H9 (cell line): Measurements from ENCODE around the gene VPS13C. TPM values are rescaled to one million over a fixed set of nuclear protein-coding genes. Genes with fewer than 3 reads are reported as not detected.

ENCODE experiments used
- DNase-seq: peaks from one replicate; pipeline ENCODE4 v3.0.0-alpha.2; 2017
- H2AFZ ChIP-seq: one replicate; pipeline ENCODE4 v1.6.1; 2013; ENCODE audit warnings: mild to moderate bottlenecking, low read length, control low read depth, moderate library complexity
- H2AK5ac ChIP-seq: 2 replicates; pipeline ENCODE4 v1.6.1; 2013; ENCODE audit warnings: low read length, control low read depth, mixed read lengths; ENCODE audit not compliant: insufficient read length
- H2BK120ac ChIP-seq: one replicate; pipeline ENCODE4 v1.6.1; 2013; ENCODE audit warnings: low read depth, mild to moderate bottlenecking, low read length, control low read depth, inconsistent platforms; ENCODE audit not compliant: poor library complexity, severe bottlenecking
- H2BK12ac ChIP-seq: 2 replicates; pipeline ENCODE4 v1.6.1; 2013; ENCODE audit warnings: low read length, control low read depth, mixed read lengths, low read depth; ENCODE audit not compliant: insufficient read length
- H2BK15ac ChIP-seq: 2 replicates; pipeline ENCODE4 v1.6.1; 2013; ENCODE audit warnings: low read depth, low read length, control low read depth
- H2BK20ac ChIP-seq: one replicate; pipeline ENCODE4 v1.6.1; 2013; ENCODE audit warnings: low read depth, mild to moderate bottlenecking, low read length, control low read depth, inconsistent platforms; ENCODE audit not compliant: poor library complexity, severe bottlenecking
- H2BK5ac ChIP-seq: 2 replicates; pipeline ENCODE4 v1.6.1; 2013; ENCODE audit warnings: low read length, control low read depth, mixed read lengths; ENCODE audit not compliant: insufficient read length
- H3K14ac ChIP-seq: 2 replicates; pipeline ENCODE4 v1.6.1; 2013; ENCODE audit warnings: low read length, control low read depth; ENCODE audit not compliant: insufficient read depth
- H3K18ac ChIP-seq: 2 replicates; pipeline ENCODE4 v1.6.1; 2013; ENCODE audit warnings: low read depth, mild to moderate bottlenecking, mixed read lengths, low read length, control low read depth; ENCODE audit not compliant: insufficient read length
- H3K23ac ChIP-seq: 2 replicates; pipeline ENCODE4 v1.6.1; 2013; ENCODE audit warnings: low read length, control low read depth, mixed read lengths, low read depth; ENCODE audit not compliant: insufficient read length
- H3K23me2 ChIP-seq: 2 replicates; pipeline ENCODE4 v1.6.1; 2013; ENCODE audit warnings: low read depth, mild to moderate bottlenecking, mixed read lengths, low read length, control low read depth; ENCODE audit not compliant: insufficient read length, poor library complexity, severe bottlenecking
- H3K27ac ChIP-seq: 2 replicates; pipeline ENCODE4 v1.5.1; 2013; ENCODE audit warnings: low read length, control low read depth, mixed read lengths, low read depth; ENCODE audit not compliant: insufficient read length
- H3K27me3 ChIP-seq: 2 replicates; pipeline ENCODE4 v1.6.1; 2013; ENCODE audit warnings: low read length, control low read depth, inconsistent platforms; ENCODE audit not compliant: insufficient read depth
- H3K4ac ChIP-seq: 2 replicates; pipeline ENCODE4 v1.6.1; 2013; ENCODE audit warnings: low read depth, mild to moderate bottlenecking, control low read depth, inconsistent platforms, low read length, moderate library complexity
- H3K4me1 ChIP-seq: 2 replicates; pipeline ENCODE4 v1.6.1; 2013; ENCODE audit warnings: low read length, control low read depth, inconsistent platforms; ENCODE audit not compliant: insufficient read depth
- H3K4me2 ChIP-seq: 2 replicates; pipeline ENCODE4 v1.6.1; 2013; ENCODE audit warnings: low read length, control low read depth, mixed read lengths; ENCODE audit not compliant: insufficient read length, insufficient read depth
- H3K56ac ChIP-seq: 2 replicates; pipeline ENCODE4 v1.6.1; 2013; ENCODE audit warnings: low read depth, mild to moderate bottlenecking, mixed read lengths, low read length, control low read depth; ENCODE audit not compliant: insufficient read length
- H3K79me1 ChIP-seq: 2 replicates; pipeline ENCODE4 v1.6.1; 2013; ENCODE audit warnings: low read depth, mild to moderate bottlenecking, moderate library complexity, low read length, control low read depth, inconsistent platforms; ENCODE audit not compliant: insufficient read depth, poor library complexity, severe bottlenecking
- H3K79me2 ChIP-seq: 2 replicates; pipeline ENCODE4 v1.6.1; 2013; ENCODE audit warnings: low read length, control low read depth, inconsistent platforms; ENCODE audit not compliant: insufficient read depth
- H3K9ac ChIP-seq: 2 replicates; pipeline ENCODE4 v1.6.1; 2013; ENCODE audit warnings: low read length, control low read depth, mixed read lengths; ENCODE audit not compliant: insufficient read length; ENCODE audit errors: extremely low read depth
- H3K9me3 ChIP-seq: one replicate; pipeline ENCODE4 v1.6.1; 2013; ENCODE audit warnings: low read depth, low read length, inconsistent platforms; ENCODE audit not compliant: control insufficient read depth
- H3T11ph ChIP-seq: one replicate; pipeline ENCODE4 v1.6.1; 2013; ENCODE audit warnings: mild to moderate bottlenecking, low read length, control low read depth, inconsistent platforms
- H4K20me1 ChIP-seq: one replicate; pipeline ENCODE4 v1.6.1; 2013; ENCODE audit not compliant: control insufficient read depth, insufficient read length, insufficient read depth
- H4K5ac ChIP-seq: 2 replicates; pipeline ENCODE4 v1.6.1; 2013; ENCODE audit warnings: low read depth, mild to moderate bottlenecking, mixed read lengths, low read length, control low read depth; ENCODE audit not compliant: insufficient read length
- H4K8ac ChIP-seq: replicated peaks from 2 replicates; pipeline ENCODE4 v1.6.1; 2013; ENCODE audit warnings: low read length, control low read depth, mixed read lengths, low read depth; ENCODE audit not compliant: insufficient read length
- H4K91ac ChIP-seq: 2 replicates; pipeline ENCODE4 v1.6.1; 2013; ENCODE audit warnings: low read depth, mild to moderate bottlenecking, moderate library complexity, mixed read lengths, low read length, control low read depth; ENCODE audit not compliant: insufficient read length
- H3K27ac Mint-ChIP-seq, 3 experiments: 2 replicates in 2 of 3; 3 replicates in 1 of 3; pipeline ENCODE4 v1.8.0; 2020 to 2021; ENCODE audit warnings: mixed read lengths in 3 of 3, mild to moderate bottlenecking in 1 of 3, moderate library complexity in 1 of 3
- H3K27me3 Mint-ChIP-seq: 2 replicates; pipeline ENCODE4 v1.8.0; 2021; ENCODE audit warnings: low read depth, mild to moderate bottlenecking, moderate library complexity, mixed read lengths
- H3K36me3 Mint-ChIP-seq, 3 experiments: 2 replicates in 2 of 3; 3 replicates in 1 of 3; pipeline ENCODE4 v1.8.0; 2020 to 2021; ENCODE audit warnings: low read depth in 3 of 3, mixed read lengths in 3 of 3; ENCODE audit not compliant: insufficient read depth in 1 of 3
- H3K4me1 Mint-ChIP-seq, 2 experiments: 2 replicates each; pipeline ENCODE4 v1.8.0; 2020; ENCODE audit warnings: mixed read lengths in 2 of 2
- H3K4me3 Mint-ChIP-seq, 2 experiments: 2 replicates in 1 of 2; 3 replicates in 1 of 2; pipeline ENCODE4 v1.8.0; 2020 to 2021; ENCODE audit warnings: mild to moderate bottlenecking in 2 of 2, mixed read lengths in 2 of 2, moderate library complexity in 1 of 2
- H3K9me3 Mint-ChIP-seq, 2 experiments: 2 replicates in 1 of 2; 3 replicates in 1 of 2; pipeline ENCODE4 v1.8.0; 2020; ENCODE audit warnings: mild to moderate bottlenecking in 2 of 2, mixed read lengths in 2 of 2, moderate library complexity in 1 of 2
- WGBS: extraction: QIAGEN DNeasy Blood & Tissue Kit; methylation state at CpG from one replicate; pipeline ENCODE4 v1.1.7; 2013; ENCODE audit warnings: missing lambda C conversion rate, low lambda C conversion rate, mixed read lengths; ENCODE audit not compliant: insufficient read length; ENCODE audit errors: extremely low coverage; 5-methylcytosine and 5-hydroxymethylcytosine counted together
- total RNA-seq: library from RNA; stranded (reverse); gene quantifications from 2 replicates; pipeline ENCODE4 v1.2.1, GENCODE V29; 2021
- TF ChIP-seq, protein P1 (sequence below): fragments of 200-600 bp; sonication (generic); conservative IDR thresholded peaks from 3 replicates; pipeline ENCODE4 v1.8.0; 2021; ENCODE audit warnings: antibody characterized with exemption, mild to moderate bottlenecking

VPS13C gene
- total RNA-seq, 1 experiment from 2014 or later, result 14.2 TPM

DNA sequence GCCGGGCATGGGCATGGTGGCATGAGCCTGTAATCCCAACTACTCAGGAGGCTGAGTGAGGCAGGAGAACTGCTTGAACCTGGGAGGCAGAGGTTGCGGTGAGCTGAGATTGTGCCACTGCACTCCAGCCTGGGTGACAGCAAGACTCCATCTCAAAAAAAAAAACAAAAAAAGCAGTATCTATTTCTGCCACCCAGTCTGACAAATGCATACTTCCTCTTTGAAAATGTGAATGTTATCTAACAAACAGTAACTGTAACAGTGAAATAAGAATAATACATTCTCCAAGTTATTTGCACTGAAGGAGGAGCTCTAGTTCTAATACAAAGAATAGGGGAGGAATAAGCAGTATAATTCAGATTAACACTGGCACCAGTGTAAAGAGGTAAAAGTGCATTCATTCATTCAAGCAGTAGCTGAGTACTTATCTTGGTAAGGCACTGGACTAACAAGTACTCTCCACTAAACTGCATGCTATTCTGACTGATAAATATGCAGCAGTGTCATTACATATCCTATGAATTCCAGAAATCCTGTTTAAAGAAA lies 12.9 kb downstream of the VPS13C start:
- Histone ChIP-seq H3K23me2 (no peaks in the 10 kb centered on the region), H3K14ac (no peak overlapping the region), H3K9me3 (no peaks in the 10 kb centered on the region), H3K27me3 (no peaks in the 10 kb centered on the region), H3K27ac (no peak overlapping the region), H3K18ac (no peak overlapping the region), H4K91ac (no peak overlapping the region), H3K56ac (no peak overlapping the region), H3K79me1 (no peaks in the 10 kb centered on the region), H2BK5ac (no peak overlapping the region), H3K4me1 (no peaks in the 10 kb centered on the region), H2AFZ (no peak overlapping the region), H4K5ac (no peak overlapping the region), H2AK5ac (no peak overlapping the region), H3K79me2 (no peaks in the 10 kb centered on the region), H3K4ac (no peak overlapping the region), H4K20me1 (no peaks in the 10 kb centered on the region), H2BK120ac (no peak overlapping the region), H3T11ph (no peak overlapping the region), H2BK12ac (no peak overlapping the region), H2BK20ac (no peak overlapping the region), H2BK15ac (no peak overlapping the region), H3K9ac (no peak overlapping the region), H4K8ac (no peak overlapping the region), H3K4me2 (no peak overlapping the region), H3K23ac (no peak overlapping the region)
- no peak overlapping the region for H3K4me3 Mint-ChIP-seq
- no peaks in the 10 kb centered on the region for H3K4me1 Mint-ChIP-seq
- WGBS, result no CpG with 5 or more reads among the region's 2 CpGs
- TF ChIP-seq, protein P1, sequence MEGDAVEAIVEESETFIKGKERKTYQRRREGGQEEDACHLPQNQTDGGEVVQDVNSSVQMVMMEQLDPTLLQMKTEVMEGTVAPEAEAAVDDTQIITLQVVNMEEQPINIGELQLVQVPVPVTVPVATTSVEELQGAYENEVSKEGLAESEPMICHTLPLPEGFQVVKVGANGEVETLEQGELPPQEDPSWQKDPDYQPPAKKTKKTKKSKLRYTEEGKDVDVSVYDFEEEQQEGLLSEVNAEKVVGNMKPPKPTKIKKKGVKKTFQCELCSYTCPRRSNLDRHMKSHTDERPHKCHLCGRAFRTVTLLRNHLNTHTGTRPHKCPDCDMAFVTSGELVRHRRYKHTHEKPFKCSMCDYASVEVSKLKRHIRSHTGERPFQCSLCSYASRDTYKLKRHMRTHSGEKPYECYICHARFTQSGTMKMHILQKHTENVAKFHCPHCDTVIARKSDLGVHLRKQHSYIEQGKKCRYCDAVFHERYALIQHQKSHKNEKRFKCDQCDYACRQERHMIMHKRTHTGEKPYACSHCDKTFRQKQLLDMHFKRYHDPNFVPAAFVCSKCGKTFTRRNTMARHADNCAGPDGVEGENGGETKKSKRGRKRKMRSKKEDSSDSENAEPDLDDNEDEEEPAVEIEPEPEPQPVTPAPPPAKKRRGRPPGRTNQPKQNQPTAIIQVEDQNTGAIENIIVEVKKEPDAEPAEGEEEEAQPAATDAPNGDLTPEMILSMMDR, result no peak
- no peak for DNase-seq
- H3K27ac Mint-ChIP-seq, result no peak overlapping the region
- 0 out of 5 replicates have a peak, but pooled peaks cover 0 to 2% of the 10 kb centered on the region in 2 experiments for H3K9me3 Mint-ChIP-seq
- H3K27me3 Mint-ChIP-seq, result no peaks in the 10 kb centered on the region
- peaks cover 2 to 3% (median 3%) of the 10 kb centered on the region in 3 experiments; a peak in 5 of 7 replicates for H3K36me3 Mint-ChIP-seq
